AG10803 (cell line): ENCODE results near the gene NAGK.
"Not testable (repeated sequence)": the region's sequence is repeated elsewhere in the genome, so short reads cannot be mapped to it uniquely, and the experiment has no call there.

Experiments used
- DNase-seq: peaks from one replicate; pipeline ENCODE4 v3.0.0; 2010; ENCODE audit warnings: low read depth
- H3K4me3 ChIP-seq: 2 replicates; pipeline ENCODE4 v1.5.1; 2011; ENCODE audit warnings: mild to moderate bottlenecking, low read length, control low read depth
- TF ChIP-seq, protein P1 (sequence below): conservative IDR thresholded peaks from 2 replicates; pipeline ENCODE4 v1.5.1; 2011; ENCODE audit warnings: mild to moderate bottlenecking, low read length, control low read depth, inconsistent platforms

Gene NAGK

GRCh38 chr2:71072492-71072891, 4.0 kb downstream of the NAGK start:
- no peak overlapping the region for H3K4me3 ChIP-seq
- no peak for DNase-seq
- TF ChIP-seq, protein P1, sequence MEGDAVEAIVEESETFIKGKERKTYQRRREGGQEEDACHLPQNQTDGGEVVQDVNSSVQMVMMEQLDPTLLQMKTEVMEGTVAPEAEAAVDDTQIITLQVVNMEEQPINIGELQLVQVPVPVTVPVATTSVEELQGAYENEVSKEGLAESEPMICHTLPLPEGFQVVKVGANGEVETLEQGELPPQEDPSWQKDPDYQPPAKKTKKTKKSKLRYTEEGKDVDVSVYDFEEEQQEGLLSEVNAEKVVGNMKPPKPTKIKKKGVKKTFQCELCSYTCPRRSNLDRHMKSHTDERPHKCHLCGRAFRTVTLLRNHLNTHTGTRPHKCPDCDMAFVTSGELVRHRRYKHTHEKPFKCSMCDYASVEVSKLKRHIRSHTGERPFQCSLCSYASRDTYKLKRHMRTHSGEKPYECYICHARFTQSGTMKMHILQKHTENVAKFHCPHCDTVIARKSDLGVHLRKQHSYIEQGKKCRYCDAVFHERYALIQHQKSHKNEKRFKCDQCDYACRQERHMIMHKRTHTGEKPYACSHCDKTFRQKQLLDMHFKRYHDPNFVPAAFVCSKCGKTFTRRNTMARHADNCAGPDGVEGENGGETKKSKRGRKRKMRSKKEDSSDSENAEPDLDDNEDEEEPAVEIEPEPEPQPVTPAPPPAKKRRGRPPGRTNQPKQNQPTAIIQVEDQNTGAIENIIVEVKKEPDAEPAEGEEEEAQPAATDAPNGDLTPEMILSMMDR, result no peak

DNA sequence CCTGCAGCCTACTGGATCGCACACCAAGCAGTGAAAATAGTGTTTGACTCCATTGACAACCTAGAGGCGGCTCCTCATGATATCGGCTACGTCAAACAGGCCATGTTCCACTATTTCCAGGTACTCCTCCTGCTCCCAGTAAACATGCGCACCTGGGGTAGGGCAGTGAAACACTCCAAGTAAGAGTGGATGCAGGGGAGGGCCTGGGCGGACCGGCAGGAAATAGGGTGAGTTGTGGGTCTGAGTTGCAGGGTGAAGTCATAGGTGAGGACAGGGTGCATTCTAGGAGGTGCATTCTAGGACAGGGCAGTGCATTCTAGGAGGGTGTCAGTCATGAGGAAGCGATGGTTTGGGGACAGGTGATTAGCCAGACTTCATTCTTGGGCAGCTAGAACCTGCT, 5.0 kb downstream of the NAGK start:
- no peak for DNase-seq

GRCh38 chr2:71074893-71075395, 6.5 kb downstream of the NAGK start:
- TF ChIP-seq, protein P1, result no peak
- H3K4me3 ChIP-seq, result no peak overlapping the region

More for the DNA sequence above, 5.0 kb downstream of the NAGK start:
- H3K4me3 ChIP-seq, result no peak overlapping the region
- TF ChIP-seq, protein P1, result no peak

GRCh38 chr2:71078624-71079023, 10.2 kb downstream of the NAGK start:
- no peak overlapping the region for H3K4me3 ChIP-seq
- TF ChIP-seq, protein P1, result no peak
- DNase-seq, result no peak

More at GRCh38 chr2:71074893-71075395, 6.5 kb downstream of the NAGK start:
- DNase-seq, result no peak

DNA sequence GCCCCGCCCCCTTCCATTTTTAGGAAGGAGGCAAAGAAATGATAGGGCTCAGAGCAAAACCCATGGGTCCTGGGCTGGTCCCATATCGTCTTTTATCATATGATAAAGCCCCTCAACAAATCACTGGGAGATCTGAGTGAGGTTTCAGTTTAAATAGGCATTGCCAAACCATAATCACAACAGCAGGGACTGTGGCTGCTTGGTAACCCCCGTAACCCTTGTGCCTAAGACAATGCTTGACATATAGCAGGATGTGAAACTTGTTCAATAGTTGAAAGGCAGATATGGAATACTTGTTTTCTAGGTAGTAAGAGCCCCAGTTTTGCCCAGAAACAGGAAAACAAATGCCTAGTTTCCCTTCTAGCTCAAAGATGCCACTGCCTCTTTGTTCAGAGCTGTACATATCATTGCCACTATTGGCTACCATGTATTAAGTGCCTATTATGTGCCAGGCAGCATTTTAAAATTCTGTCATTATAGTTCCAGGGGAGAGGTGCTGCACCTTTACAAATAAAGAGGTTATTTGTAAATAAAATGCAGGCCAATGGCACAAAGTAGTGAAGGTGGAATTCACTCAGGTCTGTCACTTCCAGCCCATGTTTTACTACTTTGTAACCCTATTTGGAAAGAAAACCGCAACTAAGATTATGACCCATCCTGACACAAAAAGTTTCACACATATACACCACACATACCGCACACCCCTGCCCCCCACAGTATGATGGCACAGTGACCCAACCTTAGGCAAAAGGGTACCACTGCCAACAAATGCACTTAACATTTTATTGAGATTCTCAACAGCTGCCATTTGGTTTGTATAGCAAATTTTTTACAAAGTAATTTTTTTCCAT, 14.2 kb downstream of the NAGK start:
- no peak for DNase-seq
- TF ChIP-seq, protein P1, result no peak
- H3K4me3 ChIP-seq, result no peak overlapping the region

GRCh38 chr2:71083297-71083696, 14.8 kb downstream of the NAGK start:
- H3K4me3 ChIP-seq, DNase-seq: not testable (repeated sequence)

DNA sequence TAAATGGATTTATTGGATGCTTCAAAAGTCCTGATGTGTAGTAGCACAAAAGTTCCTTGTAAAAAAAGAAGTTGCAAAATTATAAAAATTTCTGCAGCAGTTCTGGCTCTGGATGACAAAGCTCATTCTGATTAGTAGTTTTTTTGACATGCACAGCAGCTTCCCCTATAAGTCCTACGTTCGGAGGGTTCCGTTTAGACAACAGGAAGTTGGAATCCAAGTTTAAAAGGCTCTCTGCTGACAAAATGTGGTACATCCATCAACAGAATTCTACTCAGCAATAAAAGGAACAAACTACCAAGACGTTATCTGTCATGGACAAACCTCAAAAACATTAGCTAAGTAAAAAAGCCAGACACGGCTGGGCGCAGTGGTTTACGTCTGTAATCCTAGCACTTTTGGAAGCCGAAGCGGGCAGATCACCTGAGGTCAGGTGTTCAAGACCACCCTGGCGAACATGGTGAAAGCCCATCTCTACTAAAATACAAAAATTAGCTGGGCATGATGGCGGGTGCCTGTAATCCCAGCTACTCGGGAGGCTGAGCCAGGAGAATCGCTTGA, 15.4 kb downstream of the NAGK start:
- not testable (repeated sequence) for H3K4me3 ChIP-seq, DNase-seq

DNA sequence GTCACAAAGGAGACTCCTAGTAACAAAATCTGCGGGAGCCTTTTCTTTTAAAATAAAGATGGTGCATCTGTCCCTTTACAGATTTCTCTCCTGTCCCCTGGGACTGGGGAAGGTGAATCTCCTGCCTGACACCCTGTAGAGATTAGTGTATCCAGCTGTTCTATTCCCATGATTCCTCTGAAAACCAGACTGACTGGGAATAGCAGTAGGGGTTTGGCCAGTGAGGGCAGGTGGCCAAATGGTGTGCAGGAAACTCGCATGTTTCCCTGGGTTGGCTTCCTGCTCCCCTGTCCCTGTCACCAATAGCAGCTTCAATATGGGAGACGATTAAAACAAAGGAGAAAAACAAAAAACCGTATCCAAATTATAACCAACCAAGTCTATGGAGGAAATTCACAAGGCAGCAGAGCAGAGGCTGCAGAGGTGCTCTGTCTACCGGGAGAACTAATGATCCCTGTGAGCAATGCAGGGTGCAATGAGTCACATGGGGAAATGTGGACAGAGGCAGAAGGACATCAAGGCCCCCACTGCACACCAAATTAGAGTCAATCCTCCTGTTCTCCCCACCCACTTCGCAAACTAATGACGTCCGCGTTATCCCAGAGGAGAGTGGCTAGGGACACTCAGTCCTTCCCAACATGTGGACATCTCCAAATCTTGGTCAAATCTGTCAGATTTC, 17.0 kb downstream of the NAGK start:
- not testable (repeated sequence) for DNase-seq, H3K4me3 ChIP-seq

- DNase-seq, H3K4me3 ChIP-seq: not testable (repeated sequence)
These were observed 21.0 kb downstream of the NAGK start for GRCh38 chr2:71089475-71089874.

GRCh38 chr2:71091808-71092207, 23.4 kb downstream of the NAGK start:
- not testable (repeated sequence) for DNase-seq, H3K4me3 ChIP-seq

DNA sequence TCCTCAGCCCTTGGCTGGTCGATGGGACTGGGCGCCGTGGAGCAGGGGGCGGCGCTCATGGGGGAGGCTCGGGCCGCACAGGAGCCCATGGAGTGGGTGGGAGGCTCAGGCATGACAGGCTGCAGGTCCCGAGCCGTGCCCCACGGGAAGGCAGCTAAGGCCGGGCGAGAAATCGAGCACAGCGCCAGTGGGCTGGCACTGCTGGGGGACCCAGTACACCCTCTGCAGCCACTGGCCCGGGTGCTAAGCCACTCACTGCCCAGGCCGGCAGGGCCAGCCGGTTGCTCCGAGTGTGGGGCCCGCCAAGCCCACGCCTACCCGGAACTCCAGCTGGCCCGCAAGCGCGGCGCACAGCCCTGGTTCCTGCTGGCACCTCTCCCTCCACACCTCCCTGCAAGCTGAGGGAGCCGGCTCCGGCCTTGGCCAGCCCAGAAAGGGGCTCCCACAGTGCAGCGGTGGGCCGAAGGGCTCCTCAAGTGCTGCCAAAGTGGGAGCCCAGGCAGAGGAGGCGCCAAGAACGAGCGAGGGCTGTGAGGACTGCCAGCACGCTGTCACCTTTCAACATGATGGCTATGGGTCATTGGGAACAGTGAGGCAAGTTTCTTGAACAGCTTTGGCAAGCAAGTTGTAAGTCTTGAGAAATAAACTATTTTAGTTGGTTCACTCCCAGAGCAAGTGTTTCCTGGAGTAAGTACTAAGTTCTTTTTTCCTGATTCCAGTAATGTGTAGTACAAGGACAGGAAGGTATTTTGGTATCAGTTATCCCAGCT, 24.2 kb downstream of the NAGK start:
- not testable (repeated sequence) for DNase-seq, H3K4me3 ChIP-seq
